HG02884 (cell line): ENCODE measurements around the gene SPATA24.
"Not testable (repeated sequence)": the region's sequence is repeated elsewhere in the genome, so short reads cannot be mapped to it uniquely, and the experiment has no call there.

ENCODE experiments used
- ATAC-seq: cut with Tn5 transposase; IDR thresholded peaks from one replicate; pipeline ENCODE4 v1.9.1; 2021; ENCODE audit warnings: mild to moderate bottlenecking, moderate library complexity; ENCODE audit not compliant: unreplicated experiment

SPATA24 gene

DNA sequence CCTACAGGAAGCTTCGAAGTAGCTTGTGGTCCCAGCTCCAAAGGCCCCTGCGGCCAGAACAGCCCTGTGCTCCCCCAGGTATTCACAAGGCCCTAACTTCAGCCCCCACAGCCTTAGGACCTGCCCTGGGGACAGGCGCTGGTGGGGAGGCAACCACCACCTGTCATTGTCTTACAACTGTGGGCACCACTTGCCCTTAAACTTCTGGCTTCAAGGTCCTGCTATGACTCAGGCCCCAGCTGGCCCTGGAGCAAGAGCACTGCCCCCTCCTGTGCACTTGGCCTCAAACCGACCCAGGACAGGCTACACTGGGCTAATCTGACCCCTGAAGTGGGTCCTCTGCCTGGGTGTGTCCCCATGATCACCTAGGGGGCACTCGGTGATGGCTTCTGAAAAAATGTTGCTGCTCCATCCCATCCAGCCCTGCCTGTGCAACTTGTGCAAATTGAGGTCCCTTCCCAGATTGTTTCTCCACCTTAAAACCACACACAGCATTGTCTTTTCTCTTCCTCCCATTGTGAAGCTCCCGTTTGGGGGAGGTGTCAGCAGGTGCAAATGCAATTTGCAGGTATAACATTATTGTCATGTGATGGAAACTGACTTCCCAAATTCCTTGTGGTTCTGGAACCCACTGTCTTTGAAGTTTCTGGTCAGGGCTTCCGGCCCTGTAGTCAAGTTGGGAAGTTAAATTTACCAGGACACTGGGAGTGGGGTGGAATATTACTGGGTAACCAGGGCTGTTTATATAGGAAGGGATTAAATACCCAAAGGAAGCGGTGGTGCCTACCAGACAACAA is 7.8 kb downstream of the SPATA24 start:
- no peak for ATAC-seq

DNA sequence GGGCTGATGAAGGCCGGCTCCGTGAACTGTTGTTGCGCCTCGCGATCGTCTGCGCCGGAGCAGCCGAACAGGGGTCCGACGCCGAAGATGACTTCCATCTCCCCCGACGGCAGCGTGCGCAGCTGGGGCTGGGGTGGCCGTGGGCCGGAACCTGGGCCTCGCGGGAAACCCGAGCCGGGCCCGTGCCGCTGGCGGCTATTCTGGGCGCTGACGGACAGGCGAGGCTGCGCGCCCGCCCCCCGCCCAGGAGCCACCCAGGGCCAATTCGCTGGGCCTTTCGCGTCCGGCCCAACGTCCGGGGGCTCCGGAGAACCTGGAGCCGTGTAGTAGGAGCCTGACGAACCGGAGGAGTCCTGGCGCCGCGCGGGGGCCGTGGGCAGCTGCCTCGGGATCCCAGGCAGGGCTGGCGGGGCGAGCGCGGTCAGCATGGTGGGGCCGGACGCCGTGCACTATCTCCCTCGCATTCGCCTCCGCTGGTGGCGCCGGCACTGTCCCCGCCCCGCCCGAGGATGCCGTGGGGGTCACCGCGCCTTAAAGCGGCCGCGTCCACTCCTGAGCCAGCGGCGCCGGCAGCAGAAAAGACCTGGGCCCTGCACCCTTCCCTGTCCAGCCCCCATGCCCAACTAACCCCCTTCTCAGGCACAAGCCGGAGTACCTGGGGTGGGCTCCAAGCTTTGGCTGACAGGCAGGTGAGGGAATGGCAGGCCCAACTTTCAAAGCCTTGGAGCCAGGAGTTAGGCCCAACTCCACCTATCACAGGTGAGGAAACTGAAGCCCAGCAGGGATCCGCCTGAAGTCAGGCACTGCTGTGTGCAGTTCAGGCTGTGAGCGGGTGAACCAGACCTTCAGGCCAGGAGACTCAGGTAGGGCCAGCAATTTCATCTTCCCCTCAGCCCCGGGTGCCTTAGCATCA is 9.0 kb downstream of the SPATA24 start, which contains the start of gene PROB1:
TSS of gene PROB1 (minus strand) at position 451 of the 913 bp plus-strand sequence. CDS start at position 428, 23 bp downstream.
- ATAC-seq: no peak

GRCh38 chr5:139394123-139394653 is 9.7 kb downstream of the SPATA24 start:
- no peak for ATAC-seq

GRCh38 chr5:139393497-139394122 is 10.3 kb downstream of the SPATA24 start:
- no peak for ATAC-seq

- ATAC-seq: peak; percentile 44
Measured at GRCh38 chr5:139392678-139393496, 11.0 kb downstream of the SPATA24 start.

DNA sequence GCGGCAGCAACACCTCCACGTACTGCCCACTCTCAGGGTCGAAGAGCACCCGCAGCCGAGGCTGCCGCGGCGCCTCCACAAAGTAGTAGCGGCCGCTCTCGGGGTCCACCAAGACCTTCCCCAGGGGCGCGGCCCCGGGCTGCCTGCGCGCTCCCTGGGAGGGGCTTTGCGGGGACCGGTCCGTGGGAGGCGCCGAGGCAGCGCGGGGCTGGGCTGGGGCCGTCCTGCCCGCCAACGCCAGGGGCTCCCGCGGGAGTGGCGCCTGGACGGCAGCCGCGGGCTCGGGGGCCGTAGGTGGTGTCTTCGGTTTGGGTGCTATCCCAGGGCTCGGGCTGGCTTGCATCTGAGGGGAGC is 11.6 kb downstream of the SPATA24 start:
- ATAC-seq: no peak

DNA sequence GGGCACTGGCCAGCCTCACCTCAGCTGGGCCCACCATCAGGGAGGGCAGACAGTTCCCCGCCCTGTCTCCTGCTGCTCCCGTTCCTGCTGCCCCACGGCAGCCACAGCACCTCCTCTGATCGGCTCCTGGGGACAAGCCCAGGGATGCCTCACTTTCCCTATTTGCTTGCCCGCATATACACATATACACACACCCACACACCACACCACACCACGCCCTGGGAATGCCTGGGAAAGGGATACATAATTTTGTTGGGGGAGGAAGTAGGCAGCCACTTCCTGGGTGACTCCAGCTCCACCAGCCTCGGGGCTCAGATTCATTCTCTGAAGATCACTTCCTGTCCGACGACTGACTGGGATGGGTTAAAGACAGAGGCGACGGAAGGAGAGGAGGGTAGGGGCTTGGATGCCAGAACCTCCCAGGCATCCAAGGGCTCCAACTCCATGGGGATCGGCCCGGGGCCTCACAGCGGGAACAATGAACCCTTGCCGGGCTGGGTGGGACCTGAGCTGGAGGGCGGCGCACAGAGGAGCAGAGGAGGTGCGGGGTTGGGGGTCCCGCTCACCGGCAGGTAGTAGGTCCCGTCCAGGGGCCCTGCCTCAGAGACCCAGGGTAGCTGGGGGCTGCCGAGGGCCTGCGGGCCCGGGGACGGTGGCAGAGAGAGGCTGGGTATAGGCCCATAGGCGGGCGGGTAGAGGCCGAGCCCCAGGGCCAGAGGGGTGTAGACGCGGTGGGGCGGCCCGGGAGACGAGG is 12.1 kb downstream of the SPATA24 start:
- ATAC-seq: no peak

- no peak for ATAC-seq
Measured at GRCh38 chr5:139390639-139391569, 13.0 kb downstream of the SPATA24 start.

DNA sequence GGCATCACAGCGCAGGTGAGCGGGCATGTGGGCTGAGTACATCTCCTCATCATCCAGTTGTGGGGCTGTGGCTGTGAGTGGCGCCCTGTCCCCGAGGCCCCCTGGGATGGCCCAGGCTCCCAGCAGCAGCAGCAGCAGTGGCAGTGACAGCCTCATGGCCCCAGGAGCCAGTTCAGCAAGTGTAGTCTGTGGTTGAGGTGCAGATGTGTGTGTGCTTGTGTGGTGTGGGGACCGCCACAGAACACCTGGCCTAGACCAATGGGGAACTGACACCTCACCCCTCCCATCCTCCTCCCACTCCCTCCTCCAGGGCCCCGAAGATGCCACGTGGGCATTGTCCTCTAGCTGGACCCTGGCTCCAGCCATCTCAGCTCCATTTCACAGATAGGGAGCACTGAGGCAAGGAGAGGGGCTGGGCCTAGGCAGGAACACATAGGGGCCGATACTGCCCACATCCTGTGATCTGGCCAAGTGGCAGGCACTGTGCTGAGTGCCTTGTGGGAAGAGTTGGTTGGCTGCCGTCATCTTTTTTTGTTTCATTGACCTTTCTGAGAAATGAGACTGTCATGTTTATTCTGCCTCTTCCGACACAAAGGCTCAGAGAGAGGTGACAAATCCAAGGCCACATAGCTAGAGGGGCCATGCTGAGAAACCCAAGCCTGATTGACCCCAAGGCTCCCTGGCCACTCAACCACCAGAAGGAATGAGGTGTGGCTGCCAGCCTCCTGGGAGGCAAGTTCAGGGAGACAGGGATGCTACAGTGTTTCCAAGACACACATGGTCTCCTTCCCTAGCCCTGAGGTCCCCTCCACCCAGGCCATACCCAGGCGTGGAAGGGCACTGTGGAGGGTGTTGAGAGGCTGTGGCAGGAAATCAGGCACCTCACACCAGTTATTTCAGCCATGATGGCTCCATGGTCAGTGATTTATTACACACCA is 13.9 kb downstream of the SPATA24 start, which contains the start of gene MZB1:
TSS of gene MZB1 (minus strand) at position 213 of the 938 bp plus-strand sequence. CDS start at position 156, 57 bp downstream.
- ATAC-seq: peak; percentile 38

- no peak for ATAC-seq
Measured at GRCh38 chr5:139388198-139388821, 15.6 kb downstream of the SPATA24 start.

- no peak for ATAC-seq
Measured at GRCh38 chr5:139387611-139388197, 16.2 kb downstream of the SPATA24 start.

DNA sequence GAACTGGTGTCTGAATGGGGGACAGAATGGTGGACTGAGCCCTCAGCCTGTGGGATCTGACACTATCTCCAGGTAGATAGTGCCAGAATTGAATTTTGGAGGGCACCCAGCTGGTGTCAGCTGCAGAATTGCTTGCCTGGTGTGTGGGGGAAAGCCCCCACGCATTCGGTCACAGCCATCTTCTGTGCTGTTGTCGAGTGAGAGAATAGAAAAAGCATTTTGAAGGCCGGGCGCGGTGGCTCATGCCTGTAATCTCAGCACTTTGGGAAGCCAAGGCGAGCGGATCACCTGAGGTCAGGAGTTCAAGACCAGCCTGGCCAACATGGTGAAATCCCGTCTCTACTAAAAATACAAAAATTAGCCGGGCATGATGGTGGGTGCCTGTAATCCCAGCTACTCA is 16.9 kb downstream of the SPATA24 start:
- ATAC-seq: not testable (repeated sequence)

DNA sequence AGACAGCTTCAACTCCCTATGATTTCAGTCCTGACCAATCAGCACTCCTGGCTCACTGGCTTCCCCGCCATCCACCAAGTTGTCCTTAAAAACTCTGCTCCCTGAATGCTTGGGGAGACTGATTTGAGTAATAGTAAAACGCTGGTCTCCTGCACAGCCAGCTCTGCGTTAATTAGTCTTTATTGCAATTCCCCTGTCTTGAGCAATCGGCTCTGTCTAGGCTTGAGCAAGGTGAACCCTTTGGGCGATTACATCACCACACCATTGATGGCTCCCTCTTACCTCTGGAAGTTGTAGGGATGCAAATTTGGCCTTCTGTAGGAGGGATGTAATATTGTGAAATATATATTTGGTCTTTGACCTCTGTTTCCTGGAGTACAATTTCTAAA is 17.8 kb downstream of the SPATA24 start:
- no peak for ATAC-seq

- ATAC-seq: no peak
Measured at GRCh38 chr5:139385061-139386049, 18.5 kb downstream of the SPATA24 start.

DNA sequence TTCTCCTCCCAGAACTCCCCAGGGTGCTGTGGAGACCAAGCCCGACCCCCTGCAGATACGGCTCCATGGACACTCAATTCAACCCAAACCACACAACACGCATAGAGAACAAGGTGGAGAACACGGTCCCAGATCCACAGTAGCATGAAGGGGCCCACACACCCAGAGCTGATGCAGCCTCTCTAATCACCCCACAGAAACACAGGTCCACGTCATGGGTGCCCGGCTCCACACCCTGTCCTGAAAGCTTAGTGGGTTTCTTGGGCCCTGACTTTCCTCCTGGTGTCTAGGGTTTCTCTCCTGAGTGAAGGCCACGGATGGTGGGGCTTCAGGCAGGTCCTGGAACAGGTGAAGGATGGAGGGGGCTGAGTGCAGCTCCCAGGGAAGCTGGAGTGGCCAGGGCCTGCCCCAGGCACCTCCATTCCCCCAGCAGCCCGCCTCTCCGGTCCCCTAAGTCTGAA is 19.3 kb downstream of the SPATA24 start:
- ATAC-seq: no peak
